ENCODE measurements around the gene ACER2. TPM values are rescaled to one million over a fixed set of nuclear protein-coding genes. Genes with fewer than 3 reads are reported as not detected.

Gene ACER2
- total RNA-seq, 6 experiments from 2014 or later, result 1.8 to 9.1 (median 3.7) TPM

DNA sequence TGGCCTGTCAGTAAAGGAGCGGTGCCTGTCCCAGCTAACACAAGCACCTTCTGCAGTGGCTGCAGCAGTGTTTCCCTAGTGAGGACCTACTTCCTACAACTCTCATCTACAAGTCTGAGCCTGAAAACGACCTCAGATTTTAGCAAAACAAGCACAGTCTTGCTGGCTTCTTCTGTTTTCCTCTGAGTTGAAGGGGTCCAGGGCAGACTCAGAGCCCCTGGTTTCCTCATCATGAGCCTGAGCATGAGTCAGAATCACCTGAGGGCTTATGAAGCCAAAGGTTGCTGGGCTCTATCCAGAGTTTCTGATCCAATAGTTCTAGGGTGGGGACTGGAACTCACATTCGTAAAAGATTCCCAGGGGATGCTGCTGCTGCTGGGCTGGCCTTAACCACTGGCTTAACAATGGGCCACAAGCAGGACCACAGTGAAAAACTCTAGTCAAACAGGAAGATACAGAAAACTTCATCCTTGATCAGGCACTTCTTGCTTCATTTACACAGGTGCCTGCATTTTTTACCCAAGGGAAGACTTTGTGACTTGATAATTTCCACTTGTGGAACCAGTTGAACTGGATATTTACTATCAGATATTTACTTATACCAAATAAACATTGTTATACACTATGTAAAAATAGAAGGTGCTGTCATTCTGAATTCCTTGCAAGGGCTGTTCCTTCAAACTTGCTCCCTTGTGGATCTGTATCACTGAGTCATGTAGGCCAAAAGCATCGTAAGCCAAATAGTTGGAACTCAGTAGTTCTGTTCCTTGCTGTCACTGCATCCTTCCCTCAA lies 4.3 kb upstream of the ACER2 start:
- Histone ChIP-seq H3K27ac (no peak overlapping the region), H3K36me3 (no peaks in the 10 kb centered on the region), H3K4me1 (no peaks in the 10 kb centered on the region), H3K27me3 (no peaks in the 10 kb centered on the region), H3K4me3 (no peak overlapping the region), H3K9me3 (no peaks in the 10 kb centered on the region)
- TF ChIP-seq, protein P1, sequence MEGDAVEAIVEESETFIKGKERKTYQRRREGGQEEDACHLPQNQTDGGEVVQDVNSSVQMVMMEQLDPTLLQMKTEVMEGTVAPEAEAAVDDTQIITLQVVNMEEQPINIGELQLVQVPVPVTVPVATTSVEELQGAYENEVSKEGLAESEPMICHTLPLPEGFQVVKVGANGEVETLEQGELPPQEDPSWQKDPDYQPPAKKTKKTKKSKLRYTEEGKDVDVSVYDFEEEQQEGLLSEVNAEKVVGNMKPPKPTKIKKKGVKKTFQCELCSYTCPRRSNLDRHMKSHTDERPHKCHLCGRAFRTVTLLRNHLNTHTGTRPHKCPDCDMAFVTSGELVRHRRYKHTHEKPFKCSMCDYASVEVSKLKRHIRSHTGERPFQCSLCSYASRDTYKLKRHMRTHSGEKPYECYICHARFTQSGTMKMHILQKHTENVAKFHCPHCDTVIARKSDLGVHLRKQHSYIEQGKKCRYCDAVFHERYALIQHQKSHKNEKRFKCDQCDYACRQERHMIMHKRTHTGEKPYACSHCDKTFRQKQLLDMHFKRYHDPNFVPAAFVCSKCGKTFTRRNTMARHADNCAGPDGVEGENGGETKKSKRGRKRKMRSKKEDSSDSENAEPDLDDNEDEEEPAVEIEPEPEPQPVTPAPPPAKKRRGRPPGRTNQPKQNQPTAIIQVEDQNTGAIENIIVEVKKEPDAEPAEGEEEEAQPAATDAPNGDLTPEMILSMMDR (IDR thresholded peaks at IDR 0.05), result no peak
- no peak for TF ChIP-seq POLR2A (IDR thresholded peaks at IDR 0.05)
- WGBS (ENCODE audit: insufficient coverage, low coverage, low lambda C conversion rate, missing lambda C conversion rate), result 70% methylated on average over 2 of the region's 4 CpGs
- ATAC-seq (no peak), DNase-seq (no peak)
- intact Hi-C loops (cut with DNase I), result no loop called here

GRCh38 chr9:19405771-19406170 lies 3.0 kb upstream of the ACER2 start:
- no peak overlapping the region for H3K4me3 ChIP-seq
- no peak for ATAC-seq
- TF ChIP-seq, protein P1 (IDR thresholded peaks at IDR 0.05), result no peak
- TF ChIP-seq POLR2A (IDR thresholded peaks at IDR 0.05), result no peak
- WGBS (ENCODE audit: insufficient coverage, low coverage, low lambda C conversion rate, missing lambda C conversion rate), result 60% methylated on average over 1 of the region's 1 CpG
- no peaks in the 10 kb centered on the region for H3K9me3 ChIP-seq
- H3K36me3 ChIP-seq, result no peaks in the 10 kb centered on the region
- H3K27ac ChIP-seq, result no peak overlapping the region
- H3K27me3 ChIP-seq, result no peaks in the 10 kb centered on the region
- intact Hi-C loops (cut with DNase I), result no loop called here
- DNase-seq, result no peak
- no peaks in the 10 kb centered on the region for H3K4me1 ChIP-seq

DNA sequence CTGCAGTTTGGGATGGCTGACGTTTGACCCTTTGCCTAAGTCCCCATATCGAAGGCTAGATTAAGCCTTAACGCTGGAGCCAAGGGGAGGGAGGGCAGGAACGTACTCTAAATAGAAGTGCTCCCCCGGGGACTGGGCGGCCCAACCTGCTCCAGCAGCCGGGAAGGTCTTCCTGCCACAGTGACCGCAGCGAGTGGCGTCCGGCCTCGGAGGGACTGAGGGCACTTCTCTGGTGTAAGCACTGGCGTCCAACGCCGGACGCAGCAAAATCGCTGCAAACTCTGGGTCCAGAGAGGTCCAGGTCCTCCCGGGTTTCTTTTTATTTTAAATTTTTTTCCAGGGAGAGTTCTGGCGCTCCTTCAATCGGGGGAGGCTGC lies 505 bp upstream of the ACER2 start:
- H3K4me3 ChIP-seq, result peak overlapping the region; percentile 67 to 84 (median 82)
- H3K27me3 ChIP-seq, result no peaks in the 10 kb centered on the region
- TF ChIP-seq POLR2A (IDR thresholded peaks at IDR 0.05), result no peak
- TF ChIP-seq, protein P1 (IDR thresholded peaks at IDR 0.05), result no peak
- WGBS (ENCODE audit: insufficient coverage, low coverage, low lambda C conversion rate, missing lambda C conversion rate), result 0% methylated on average over 8 of the region's 20 CpGs
- H3K36me3 ChIP-seq, result no peaks in the 10 kb centered on the region
- no peaks in the 10 kb centered on the region for H3K4me1 ChIP-seq
- peak in 2 of 3 donors; percentile 69 to 75 for DNase-seq
- intact Hi-C loops (cut with DNase I), result no loop called here
- no peaks in the 10 kb centered on the region for H3K9me3 ChIP-seq
- peak; percentile 40 to 57 (median 42) for ATAC-seq
- peak overlapping the region; percentile 67 to 86 (median 73) for H3K27ac ChIP-seq

DNA sequence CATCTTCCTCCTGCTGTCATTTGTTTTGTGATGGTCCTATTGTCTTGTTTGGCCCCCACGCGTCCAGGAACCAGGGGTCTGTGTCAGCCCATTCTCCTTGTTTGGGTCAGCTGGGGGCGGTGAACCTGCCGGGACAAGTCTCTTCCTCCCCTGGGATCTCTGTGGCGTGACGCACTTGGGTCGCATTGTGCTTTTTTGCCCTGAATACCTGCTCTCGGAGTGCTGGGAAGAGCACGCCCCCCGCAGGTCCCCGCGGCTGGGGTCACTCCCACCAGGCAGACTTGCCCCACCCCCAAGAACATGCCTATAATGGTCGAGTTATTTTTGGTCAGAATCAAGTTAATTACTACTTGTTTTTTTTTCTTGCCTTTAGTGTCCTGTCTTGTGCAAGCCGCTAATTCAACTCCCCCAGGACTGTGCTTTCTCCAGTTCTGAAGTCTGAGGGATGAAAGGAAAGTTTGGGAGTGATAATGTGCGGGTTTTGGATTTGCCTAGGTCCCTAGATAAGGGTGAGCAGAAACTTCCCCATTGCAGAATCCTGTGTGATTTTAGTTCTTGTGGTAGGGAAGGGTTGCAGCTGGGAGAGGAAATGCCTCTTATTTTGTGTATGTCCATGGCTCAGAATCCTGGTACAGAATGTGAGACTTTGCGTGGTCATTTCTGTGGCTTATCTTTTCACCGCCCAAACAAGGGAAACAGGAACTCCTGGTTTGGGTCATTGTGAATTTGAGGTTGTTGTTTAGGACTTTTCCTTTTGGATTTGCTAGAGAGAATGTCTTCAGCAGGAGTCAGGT lies 789 bp downstream of the ACER2 start:
- Histone ChIP-seq H3K27ac (peak overlapping the region; percentile 66 to 86 (median 67)), H3K4me1 (no peaks in the 10 kb centered on the region), H3K9me3 (no peaks in the 10 kb centered on the region), H3K36me3 (no peaks in the 10 kb centered on the region), H3K27me3 (no peaks in the 10 kb centered on the region), H3K4me3 (peak overlapping the region; percentile 67 to 84 (median 82))
- DNase-seq (peak in 2 of 3 donors; percentile 49 to 66), ATAC-seq (peak; percentile 24 to 48 (median 38))
- intact Hi-C loops (cut with DNase I), result no loop called here
- WGBS (ENCODE audit: insufficient coverage, low coverage, low lambda C conversion rate, missing lambda C conversion rate), result under 1% methylated on average over 16 of the region's 17 CpGs
- no peak for TF ChIP-seq POLR2A (IDR thresholded peaks at IDR 0.05)
- TF ChIP-seq, protein P1 (IDR thresholded peaks at IDR 0.05), result no peak
